MCF 10A (cell line): ENCODE measurements around the gene TTC4. TPM values are rescaled to one million over a fixed set of nuclear protein-coding genes. Genes with fewer than 3 reads are reported as not detected.

Experiments
- BruUV-seq: library from RNA; stranded (reverse); fragments of 400-500 nt; replicated peaks from 2 replicates; lab custom pipeline; 2021; lab: Mats Ljungman, UMichigan
- CTCF ChIA-PET: fragments of 300-600 bp; sonication (Branson Sonifier 250); formaldehyde crosslinking; extraction: SDS; loops from one replicate; lab custom pipeline; 2021; ENCODE audit warnings: antibody characterized with exemption, inconsistent platforms; lab: Yijun Ruan, JAX
- POLR2A ChIA-PET: fragments of 300-600, 350-650 bp; sonication (Branson Sonifier 250); formaldehyde crosslinking; extraction: SDS; loops from one replicate; lab custom pipeline; 2020; ENCODE audit warnings: antibody characterized with exemption, inconsistent platforms; lab: Yijun Ruan, JAX
- DNase-seq: peaks from one replicate; pipeline ENCODE4 v3.0.0-alpha.2; 2018; ENCODE audit not compliant: unreplicated experiment
- H3K27ac Mint-ChIP-seq: one replicate; pipeline ENCODE4 v1.8.0; 2022; ENCODE audit warnings: mild to moderate bottlenecking, low read depth, mixed read lengths; ENCODE audit not compliant: unreplicated experiment
- H3K27me3 Mint-ChIP-seq: one replicate; pipeline ENCODE4 v1.8.0; 2022; ENCODE audit warnings: mixed read lengths; ENCODE audit not compliant: insufficient read depth, unreplicated experiment
- H3K36me3 Mint-ChIP-seq: one replicate; pipeline ENCODE4 v1.8.0; 2022; ENCODE audit warnings: mild to moderate bottlenecking, moderate library complexity, mixed read lengths; ENCODE audit not compliant: insufficient read depth, unreplicated experiment
- H3K4me1 Mint-ChIP-seq: one replicate; pipeline ENCODE4 v1.8.0; 2022; ENCODE audit warnings: mixed read lengths; ENCODE audit not compliant: insufficient read depth, unreplicated experiment
- H3K4me3 Mint-ChIP-seq: one replicate; pipeline ENCODE4 v1.8.0; 2022; ENCODE audit warnings: mild to moderate bottlenecking, moderate library complexity, mixed read lengths; ENCODE audit not compliant: unreplicated experiment
- H3K9me3 Mint-ChIP-seq: one replicate; pipeline ENCODE4 v1.8.0; 2022; ENCODE audit warnings: mixed read lengths; ENCODE audit not compliant: unreplicated experiment
- CTCF ChIP-seq: fragments of 200-600 bp; IDR thresholded peaks from one replicate; pipeline ENCODE4 v1.8.0; 2022; ENCODE audit warnings: antibody characterized with exemption, mild to moderate bottlenecking; ENCODE audit not compliant: unreplicated experiment
- intact Hi-C: fragments of 100-400 bp; cut with micrococcal nuclease; formaldehyde crosslinking; loops from 2 replicates; pipeline ENCODE4 v1.14.1; 2022
- total RNA-seq: library from RNA; stranded (reverse); gene quantifications from 2 replicates; pipeline ENCODE4 v1.2.3, GENCODE V29; 2022

Gene TTC4
- total RNA-seq, 1 experiment from 2014 or later, result 25.0 TPM

DNA sequence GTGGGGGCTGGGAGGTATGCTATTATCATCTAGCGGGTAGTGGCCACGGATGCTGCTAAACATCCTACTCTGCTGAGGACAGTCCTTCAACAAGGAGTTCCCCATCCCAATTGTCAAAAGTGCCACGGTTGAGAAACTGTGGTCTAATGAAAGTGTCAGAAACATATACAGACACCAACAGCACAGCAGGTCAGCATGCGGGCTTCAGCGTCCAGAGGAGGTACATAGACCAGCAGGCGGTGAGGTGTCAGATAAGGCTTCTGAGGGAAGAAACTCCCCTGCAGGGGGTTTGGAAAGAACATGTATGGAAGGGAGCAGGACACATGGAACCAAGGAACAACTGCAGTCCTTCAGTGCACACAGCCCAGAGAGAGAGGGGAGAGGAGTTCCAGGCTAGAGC lies 4.8 kb upstream of the TTC4 start:
- Mint-ChIP-seq H3K27me3 (peaks cover 43% of the 10 kb centered on the region), H3K27ac (no peak overlapping the region), H3K4me1 (peaks cover 7% of the 10 kb centered on the region), H3K9me3 (no peaks in the 10 kb centered on the region), H3K36me3 (peaks cover 6% of the 10 kb centered on the region), H3K4me3 (no peak overlapping the region)
- TF ChIP-seq CTCF, result no peak
- no TSS peak for BruUV-seq
- DNase-seq, result no peak
- ChIA-PET CTCF (no interaction called here), POLR2A (no interaction called here)
- intact Hi-C loops, result no loop called here

GRCh38 chr1:54711536-54711935 lies 4.1 kb upstream of the TTC4 start:
- H3K4me3 Mint-ChIP-seq, result no peak overlapping the region
- no peak for TF ChIP-seq CTCF
- CTCF ChIA-PET, result no interaction called here
- no peak for DNase-seq
- BruUV-seq, result no TSS peak
- no peaks in the 10 kb centered on the region for H3K9me3 Mint-ChIP-seq
- H3K4me1 Mint-ChIP-seq, result peaks cover 7% of the 10 kb centered on the region
- POLR2A ChIA-PET, result no interaction called here
- intact Hi-C loops, result no loop called here
- no peak overlapping the region for H3K27ac Mint-ChIP-seq
- H3K27me3 Mint-ChIP-seq, result peaks cover 43% of the 10 kb centered on the region
- H3K36me3 Mint-ChIP-seq, result peaks cover 6% of the 10 kb centered on the region

- peaks cover 18% of the 10 kb centered on the region for H3K27me3 Mint-ChIP-seq
- H3K4me1 Mint-ChIP-seq, result peaks cover 7% of the 10 kb centered on the region
- DNase-seq, result no peak
- no peaks in the 10 kb centered on the region for H3K9me3 Mint-ChIP-seq
- H3K4me3 Mint-ChIP-seq, result peak overlapping the region; percentile 87
- no TSS peak for BruUV-seq
- ChIA-PET CTCF (interaction anchor here (0.7 to 2.0 kb wide), 4 partner anchors 17 to 174 kb away, joined by 3 to 6 read pairs (median 3); partner anchors contain the start of gene TTC22), POLR2A (interaction anchor here (0.6 to 3.0 kb wide), 8 partner anchors 25 to 1388 kb away, joined by 3 to 20 read pairs (median 5); partner anchors contain the start of genes PARS2, TCEANC2, TMEM59 and TTC22)
- peak overlapping the region; percentile 94 for H3K27ac Mint-ChIP-seq
- no peak for TF ChIP-seq CTCF
- H3K36me3 Mint-ChIP-seq, result peaks cover 34% of the 10 kb centered on the region
- intact Hi-C loops, result loop anchor here (1.0 to 5.0 kb wide), 2 partner anchors 49 to 87 kb away; partner anchors contain the start of genes PARS2 and TTC22
These were observed 674 bp upstream of the TTC4 start for GRCh38 chr1:54714881-54715492.

DNA sequence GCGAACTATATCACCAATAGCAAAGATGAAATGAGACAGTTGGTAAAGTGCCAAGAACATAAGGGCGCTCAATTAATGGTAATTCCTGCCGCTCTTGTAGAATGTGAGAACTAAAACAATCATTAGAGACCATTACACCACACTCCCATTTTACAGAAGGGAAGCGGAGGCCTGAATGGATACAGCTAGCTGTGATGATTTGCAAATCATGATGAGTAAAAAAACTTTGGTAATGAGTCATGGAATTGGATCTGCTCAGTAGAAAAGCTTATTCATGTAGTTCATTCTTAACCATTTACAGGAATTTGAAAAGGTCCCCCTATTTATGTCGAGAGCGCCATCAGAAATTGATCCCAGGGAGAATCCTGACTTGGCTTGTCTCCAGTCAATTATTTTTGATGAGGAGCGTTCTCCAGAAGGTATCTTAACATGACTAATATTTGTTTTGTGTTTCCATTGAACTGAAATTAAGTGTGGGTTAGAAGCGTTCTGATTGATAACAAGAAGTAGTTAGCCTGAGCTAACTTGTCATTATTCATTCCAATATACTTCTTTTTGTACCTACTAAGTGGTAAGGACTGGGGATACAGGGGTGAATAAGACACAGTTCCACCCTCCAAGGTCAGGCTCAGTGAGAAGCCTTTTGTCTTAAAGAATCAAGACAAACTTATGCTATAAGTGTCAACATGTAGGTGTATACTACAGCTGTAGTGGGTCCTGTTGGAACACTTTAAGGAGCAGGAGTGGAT lies 812 bp downstream of the TTC4 start:
- intact Hi-C loops, result loop anchor here (5.0 kb wide), 1 partner anchor 86 kb away; the partner anchor contains the start of gene TTC22
- DNase-seq, result peak; percentile 44
- Mint-ChIP-seq H3K36me3 (peaks cover 49% of the 10 kb centered on the region), H3K27ac (peak overlapping the region; percentile 94), H3K4me3 (peak overlapping the region; percentile 87), H3K27me3 (peaks cover 11% of the 10 kb centered on the region), H3K9me3 (no peaks in the 10 kb centered on the region), H3K4me1 (peaks cover 7% of the 10 kb centered on the region)
- POLR2A ChIA-PET, result interaction anchor here (0.7 to 3.0 kb wide), 16 partner anchors 8 to 1390 kb away, joined by 3 to 20 read pairs (median 4); partner anchors contain the start of genes PARS2, TCEANC2, TMEM59 and TTC22
- CTCF ChIA-PET, result interaction anchor here (0.6 to 2.0 kb wide), 6 partner anchors 85 to 1117 kb away, joined by 3 to 6 read pairs (median 4); partner anchors contain the start of gene TTC22
- BruUV-seq, result no TSS peak
- no peak for TF ChIP-seq CTCF
